Gastroesophageal sphincter (tissue), 4 donors: ENCODE measurements around the gene SLC4A11. TPM values are rescaled to one million over a fixed set of nuclear protein-coding genes. Genes with fewer than 3 reads are reported as not detected.

Source experiments
- ATAC-seq: fragments of 150-250 bp; one replicate; pipeline ENCODE4 v1.9.1; 2016; ENCODE audit warnings: mild to moderate bottlenecking, moderate library complexity
- H3K27ac ChIP-seq, 4 donors: fragments of 200-600 bp; sonication (generic) in 3 of 4; 1 replicate in 3 of 4; 2 replicates in 1 of 4; pipeline ENCODE4 v1.5.1; 2016 to 2019
- H3K27me3 ChIP-seq: fragments of 200-600 bp; sonication (generic); one replicate; pipeline ENCODE4 v1.5.1; 2019
- H3K36me3 ChIP-seq, 2 donors: fragments of 200-600 bp; sonication (generic); one replicate each; pipeline ENCODE4 v1.5.1; 2019; ENCODE audit warnings: control low read depth in 1 of 2
- H3K4me1 ChIP-seq, 3 donors: fragments of 200-600 bp; sonication (generic); 1 replicate in 2 of 3; 2 replicates in 1 of 3; pipeline ENCODE4 v1.5.1; 2016 to 2019; ENCODE audit warnings: control low read depth in 2 of 3
- H3K4me3 ChIP-seq, 2 donors: fragments of 200-600 bp; sonication (generic); one replicate each; pipeline ENCODE4 v1.5.1; 2019; ENCODE audit warnings: mild to moderate bottlenecking in 1 of 2, moderate library complexity in 1 of 2
- H3K9me3 ChIP-seq, 3 donors: fragments of 200-600 bp; sonication (generic); one replicate each; pipeline ENCODE4 v1.5.1; 2017 to 2019; ENCODE audit warnings: control low read depth in 2 of 3
- EP300 ChIP-seq: sonication (generic); formaldehyde crosslinking; IDR thresholded peaks from one replicate; pipeline ENCODE4 v1.6.1; 2017; ENCODE audit warnings: antibody characterized with exemption, mild to moderate bottlenecking
- POLR2A ChIP-seq, 2 donors: fragments of 450-650 bp; IDR thresholded peaks; one replicate each; pipeline ENCODE4 v1.6.1; 2017; ENCODE audit warnings: antibody characterized with exemption in 2 of 2, mild to moderate bottlenecking in 2 of 2, moderate library complexity in 1 of 2
- POLR2AphosphoS5 ChIP-seq: sonication (generic); formaldehyde crosslinking; IDR thresholded peaks from one replicate; pipeline ENCODE4 v1.6.1; 2017; ENCODE audit warnings: antibody characterized with exemption
- WGBS, 2 donors: methylation state at CpG; one replicate each; pipeline ENCODE4 v1.1.5; 2018; ENCODE audit warnings: low coverage in 1 of 2; 5-methylcytosine and 5-hydroxymethylcytosine counted together
- total RNA-seq, 4 donors: library from RNA; depleted of rRNA; stranded (reverse); fragments of >200 nt; gene quantifications; one replicate each; pipeline ENCODE4 v1.1.0, GENCODE V29; 2016
- TF ChIP-seq, protein P1 (sequence below), 4 experiments: fragments of 200-600 bp in 2 of 4; fragments of 450-650 bp in 2 of 4; sonication (generic) in 1 of 4; IDR thresholded peaks; one replicate each; pipeline ENCODE4 v1.5.1; 2017 to 2019; ENCODE audit warnings: antibody characterized with exemption in 4 of 4, mild to moderate bottlenecking in 2 of 4, moderate library complexity in 2 of 4

Gene SLC4A11
- total RNA-seq, 4 donors from 2014 or later: 0.31 to 3.3 (median 0.62) TPM; not detected in 1

DNA sequence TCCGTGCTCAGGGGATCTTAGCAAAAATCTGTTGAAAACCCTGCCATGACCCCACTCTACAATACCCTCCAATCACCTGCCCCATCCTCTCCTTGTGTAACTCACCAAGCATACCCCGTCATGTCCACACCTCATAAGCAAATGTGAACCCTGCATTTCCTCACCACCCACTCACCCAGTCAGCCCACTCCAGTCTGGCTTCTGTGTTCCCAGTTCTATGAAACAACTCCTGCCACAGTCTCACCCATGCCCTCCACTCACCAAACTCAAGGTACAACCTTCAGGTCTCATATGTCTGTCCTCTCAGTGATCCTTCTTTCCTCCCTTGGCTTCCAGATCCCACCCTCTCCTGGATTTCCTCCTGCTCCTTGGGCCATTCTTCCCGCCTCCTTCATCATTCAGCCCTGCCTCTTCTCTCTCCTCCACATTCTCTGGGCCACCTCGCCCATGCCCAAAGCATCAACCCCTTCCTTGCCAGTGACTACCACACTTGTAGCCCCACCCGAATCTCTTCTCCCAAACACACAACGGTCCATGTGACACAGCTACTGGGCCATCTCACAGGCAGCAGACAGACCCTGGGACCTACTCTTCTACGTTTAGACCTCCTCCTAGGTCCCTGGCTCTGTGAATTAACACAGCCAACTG is 43.3 kb downstream of the SLC4A11 start:
- Histone ChIP-seq H3K27ac (no peak overlapping the region), H3K27me3 (no peaks in the 10 kb centered on the region), H3K9me3 (no peaks in the 10 kb centered on the region), H3K36me3 (peaks cover 0 to 100% of the 10 kb centered on the region in 2 donors), H3K4me1 (no peaks in the 10 kb centered on the region), H3K4me3 (no peak overlapping the region)
- TF ChIP-seq, protein P1, sequence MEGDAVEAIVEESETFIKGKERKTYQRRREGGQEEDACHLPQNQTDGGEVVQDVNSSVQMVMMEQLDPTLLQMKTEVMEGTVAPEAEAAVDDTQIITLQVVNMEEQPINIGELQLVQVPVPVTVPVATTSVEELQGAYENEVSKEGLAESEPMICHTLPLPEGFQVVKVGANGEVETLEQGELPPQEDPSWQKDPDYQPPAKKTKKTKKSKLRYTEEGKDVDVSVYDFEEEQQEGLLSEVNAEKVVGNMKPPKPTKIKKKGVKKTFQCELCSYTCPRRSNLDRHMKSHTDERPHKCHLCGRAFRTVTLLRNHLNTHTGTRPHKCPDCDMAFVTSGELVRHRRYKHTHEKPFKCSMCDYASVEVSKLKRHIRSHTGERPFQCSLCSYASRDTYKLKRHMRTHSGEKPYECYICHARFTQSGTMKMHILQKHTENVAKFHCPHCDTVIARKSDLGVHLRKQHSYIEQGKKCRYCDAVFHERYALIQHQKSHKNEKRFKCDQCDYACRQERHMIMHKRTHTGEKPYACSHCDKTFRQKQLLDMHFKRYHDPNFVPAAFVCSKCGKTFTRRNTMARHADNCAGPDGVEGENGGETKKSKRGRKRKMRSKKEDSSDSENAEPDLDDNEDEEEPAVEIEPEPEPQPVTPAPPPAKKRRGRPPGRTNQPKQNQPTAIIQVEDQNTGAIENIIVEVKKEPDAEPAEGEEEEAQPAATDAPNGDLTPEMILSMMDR (IDR thresholded peaks at IDR 0.05): no peak
- TF ChIP-seq POLR2A (IDR thresholded peaks at IDR 0.05): no peak
- TF ChIP-seq POLR2AphosphoS5: no peak
- WGBS, 2 donors: 86 to 89% methylated on average over 6 of the region's 7 CpGs
- ATAC-seq: no peak

DNA sequence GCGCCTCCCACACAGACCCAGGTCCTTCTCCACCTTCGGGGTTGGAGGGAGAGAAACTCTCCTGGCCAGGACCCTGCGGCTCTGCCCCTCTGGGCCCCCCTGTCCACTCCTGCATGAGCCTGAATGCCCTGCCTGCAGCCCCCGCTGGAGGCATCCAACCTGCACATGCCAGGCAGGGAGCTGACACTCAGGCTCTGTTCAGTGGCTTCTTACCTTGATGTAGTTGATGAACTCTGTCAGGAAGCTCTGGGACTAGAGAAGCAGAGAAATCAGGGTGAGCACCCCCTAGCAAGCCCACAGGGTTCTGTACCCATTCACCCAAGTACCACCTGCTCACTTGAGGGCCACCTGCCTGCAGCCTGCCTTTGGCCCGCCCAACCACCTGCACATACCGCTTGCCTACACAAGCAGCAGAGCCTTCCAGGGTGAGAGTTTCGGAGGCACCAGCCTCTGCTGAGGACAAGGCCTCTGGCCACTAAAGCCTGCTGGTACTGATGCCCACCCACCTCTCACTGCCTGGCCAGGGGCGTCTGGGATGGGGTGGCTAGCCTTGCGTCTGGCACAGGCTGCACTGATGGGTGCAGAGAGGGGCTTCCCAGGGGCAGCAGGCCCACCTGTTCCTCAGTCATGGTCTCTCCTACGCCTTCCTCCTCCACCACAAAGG is 44.2 kb downstream of the SLC4A11 start:
- no peaks in the 10 kb centered on the region for H3K4me1 ChIP-seq
- TF ChIP-seq POLR2AphosphoS5: no peak
- no peak for TF ChIP-seq POLR2A (IDR thresholded peaks at IDR 0.05)
- TF ChIP-seq, protein P1 (IDR thresholded peaks at IDR 0.05): no peak
- no peak for TF ChIP-seq EP300
- no peak overlapping the region for H3K27ac ChIP-seq
- WGBS, 2 donors: 88% methylated on average over 5 of the region's 10 CpGs; no CpG with 5 or more reads in 1 of the 2 donors
- no peak for ATAC-seq
- H3K27me3 ChIP-seq: no peaks in the 10 kb centered on the region
- H3K36me3 ChIP-seq: peaks cover 0 to 100% of the 10 kb centered on the region in 2 donors
- no peaks in the 10 kb centered on the region for H3K9me3 ChIP-seq
- no peak overlapping the region for H3K4me3 ChIP-seq

DNA sequence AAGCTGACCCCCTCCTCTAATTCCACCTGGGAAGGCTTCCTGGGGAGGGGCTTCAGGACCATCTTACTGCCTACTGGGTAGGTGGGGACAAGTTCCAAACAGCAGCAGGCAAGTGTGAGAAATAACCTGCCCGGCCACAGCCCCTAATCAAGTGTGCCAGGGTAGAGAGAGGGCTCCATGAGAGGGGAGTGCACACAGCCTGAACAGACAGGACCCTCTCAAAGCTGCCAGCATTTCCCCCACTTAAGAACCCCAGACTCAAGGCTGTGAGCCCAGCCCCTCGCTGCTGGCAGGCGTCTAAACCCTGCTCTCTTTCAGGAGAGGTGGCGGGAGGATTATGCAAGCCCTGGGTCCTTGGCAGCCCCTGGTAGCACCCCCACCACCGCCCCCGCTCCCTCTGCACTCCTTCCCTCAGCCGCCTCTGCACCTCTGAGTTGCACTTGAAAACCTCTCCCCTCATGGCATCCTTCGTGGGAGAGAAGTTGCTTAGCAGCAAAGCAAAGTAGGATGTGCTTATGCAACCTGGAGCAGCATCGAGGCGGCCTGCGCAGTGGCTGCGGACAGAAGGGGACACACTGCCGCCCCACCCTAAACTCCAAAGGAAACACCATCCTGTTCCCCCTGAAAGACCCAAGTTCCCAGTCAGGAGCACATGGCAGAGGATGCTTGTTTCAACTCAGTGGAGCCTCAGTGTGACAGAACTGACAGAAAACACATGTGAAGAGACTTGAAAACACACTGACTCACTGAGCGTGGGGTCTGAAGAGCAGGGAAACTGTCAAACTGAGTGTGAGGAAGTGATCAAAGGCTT is 45.0 kb downstream of the SLC4A11 start:
- Histone ChIP-seq H3K4me1 (no peaks in the 10 kb centered on the region), H3K27ac (no peak overlapping the region), H3K27me3 (no peaks in the 10 kb centered on the region), H3K9me3 (no peaks in the 10 kb centered on the region), H3K4me3 (no peak overlapping the region), H3K36me3 (peaks cover 0 to 100% of the 10 kb centered on the region in 2 donors)
- no peak for TF ChIP-seq POLR2A (IDR thresholded peaks at IDR 0.05)
- TF ChIP-seq, protein P1 (IDR thresholded peaks at IDR 0.05): no peak
- no peak for TF ChIP-seq POLR2AphosphoS5
- no peak for TF ChIP-seq EP300
- WGBS, 2 donors: 90% methylated on average over 2 of the region's 14 CpGs
- no peak for ATAC-seq

DNA sequence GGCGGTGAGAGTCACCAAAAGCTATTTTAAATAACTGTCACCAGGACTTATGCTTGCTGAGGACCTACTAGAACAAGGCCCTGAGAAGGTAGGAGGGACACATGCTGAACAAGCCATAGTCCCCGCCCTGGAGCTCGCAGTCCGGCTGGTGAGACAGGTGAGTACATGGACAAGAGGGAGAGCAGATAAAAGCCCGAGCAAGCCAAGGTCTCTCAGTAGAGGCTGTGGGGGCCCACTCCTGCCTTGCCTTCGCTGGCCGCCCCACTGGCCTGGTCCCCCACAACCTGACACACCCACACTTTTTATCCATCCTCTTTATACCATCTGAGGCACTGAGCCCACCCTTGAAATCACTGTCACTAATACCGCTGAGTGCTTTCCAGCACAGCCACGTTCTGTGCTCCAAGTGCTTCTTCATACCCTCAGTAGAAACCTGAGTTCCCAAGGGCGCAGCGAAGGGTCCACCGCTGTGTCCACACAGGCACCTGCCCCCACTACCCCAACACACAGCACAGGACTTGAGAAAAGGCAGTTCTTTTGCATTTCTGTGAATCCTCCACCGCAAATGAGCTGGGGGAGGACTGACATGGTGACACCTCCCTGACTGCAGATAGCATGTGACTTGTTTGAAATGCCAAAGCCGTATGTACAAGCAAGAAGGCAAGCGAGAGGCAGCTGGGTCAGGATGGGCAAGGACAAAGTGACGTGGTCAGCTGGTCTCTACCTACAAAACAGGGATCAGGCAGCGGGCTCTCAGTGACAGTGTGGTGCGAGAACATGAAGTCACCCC is 46.6 kb downstream of the SLC4A11 start:
- WGBS, 2 donors: 93% methylated on average over 8 of the region's 18 CpGs
- no peaks in the 10 kb centered on the region for H3K27me3 ChIP-seq
- H3K4me1 ChIP-seq: no peaks in the 10 kb centered on the region
- ATAC-seq: no peak
- peaks cover 0 to 94% of the 10 kb centered on the region in 2 donors for H3K36me3 ChIP-seq
- H3K27ac ChIP-seq: no peak overlapping the region
- TF ChIP-seq POLR2AphosphoS5 (no peak), EP300 (no peak), POLR2A (IDR thresholded peaks at IDR 0.05) (no peak)
- TF ChIP-seq, protein P1 (IDR thresholded peaks at IDR 0.05): no peak
- no peaks in the 10 kb centered on the region for H3K9me3 ChIP-seq
- no peak overlapping the region for H3K4me3 ChIP-seq
